Nephron progenitor cell (in vitro differentiated cells): ENCODE results near the gene TSHZ2.
"Not testable (repeated sequence)": the region's sequence is repeated elsewhere in the genome, so short reads cannot be mapped to it uniquely, and the experiment has no call there.

Experiments
- DNase-seq: peaks from one replicate; pipeline ENCODE4 v3.0.0; 2021
- H3K27ac Mint-ChIP-seq: 2 replicates; pipeline ENCODE4 v1.8.0; 2021; ENCODE audit warnings: mild to moderate bottlenecking, moderate library complexity, mixed read lengths
- H3K27me3 Mint-ChIP-seq: 2 replicates; pipeline ENCODE4 v1.8.0; 2021; ENCODE audit warnings: mild to moderate bottlenecking, low read depth, mixed read lengths; ENCODE audit not compliant: poor library complexity
- H3K36me3 Mint-ChIP-seq: 2 replicates; pipeline ENCODE4 v1.8.0; 2021; ENCODE audit warnings: low read depth, mixed read lengths
- H3K4me1 Mint-ChIP-seq: 2 replicates; pipeline ENCODE4 v1.8.0; 2021; ENCODE audit warnings: mixed read lengths
- H3K4me3 Mint-ChIP-seq: 2 replicates; pipeline ENCODE4 v1.8.0; 2021; ENCODE audit warnings: mild to moderate bottlenecking, moderate library complexity, mixed read lengths
- H3K9me3 Mint-ChIP-seq: 2 replicates; pipeline ENCODE4 v1.8.0; 2021; ENCODE audit warnings: mild to moderate bottlenecking, moderate library complexity, mixed read lengths
- TF ChIP-seq, protein P1 (sequence below): fragments of 200-600 bp; sonication (generic); IDR thresholded peaks from 2 replicates; pipeline ENCODE4 v1.5.0; 2021; ENCODE audit warnings: antibody characterized with exemption

The TSHZ2 gene

DNA sequence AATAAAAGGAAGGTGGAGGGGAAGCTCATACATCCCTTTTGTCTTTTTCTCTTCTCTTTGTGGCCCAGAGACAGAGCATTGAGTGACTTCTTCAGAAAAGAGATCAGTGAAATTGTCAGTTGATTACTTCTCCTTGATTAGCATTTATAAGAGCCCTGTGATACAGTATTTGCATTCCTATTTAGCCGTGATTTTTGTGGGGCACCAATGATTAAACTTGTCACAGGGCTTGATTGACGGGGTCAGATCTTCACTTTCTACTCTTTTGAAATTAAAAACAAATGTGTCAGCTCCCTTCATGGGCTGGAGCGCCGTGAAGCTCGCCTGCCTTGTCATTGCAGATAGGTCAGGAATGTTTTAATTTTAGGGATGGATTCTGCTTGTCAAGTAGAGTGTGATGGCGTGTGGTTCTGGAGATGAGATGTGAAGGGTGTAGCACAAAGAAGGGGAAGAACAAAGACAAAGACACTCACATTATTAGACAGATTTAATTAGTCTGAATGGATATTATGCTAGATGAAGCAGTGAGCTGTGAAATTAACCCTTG is 454.7 kb downstream of the TSHZ2 start:
- Mint-ChIP-seq H3K4me1 (no peaks in the 10 kb centered on the region), H3K4me3 (peak overlapping the region; percentile 14), H3K27me3 (peaks cover under 1% of the 10 kb centered on the region), H3K36me3 (peaks cover 38% of the 10 kb centered on the region), H3K27ac (no peak overlapping the region), H3K9me3 (peaks cover 15% of the 10 kb centered on the region)
- TF ChIP-seq, protein P1, sequence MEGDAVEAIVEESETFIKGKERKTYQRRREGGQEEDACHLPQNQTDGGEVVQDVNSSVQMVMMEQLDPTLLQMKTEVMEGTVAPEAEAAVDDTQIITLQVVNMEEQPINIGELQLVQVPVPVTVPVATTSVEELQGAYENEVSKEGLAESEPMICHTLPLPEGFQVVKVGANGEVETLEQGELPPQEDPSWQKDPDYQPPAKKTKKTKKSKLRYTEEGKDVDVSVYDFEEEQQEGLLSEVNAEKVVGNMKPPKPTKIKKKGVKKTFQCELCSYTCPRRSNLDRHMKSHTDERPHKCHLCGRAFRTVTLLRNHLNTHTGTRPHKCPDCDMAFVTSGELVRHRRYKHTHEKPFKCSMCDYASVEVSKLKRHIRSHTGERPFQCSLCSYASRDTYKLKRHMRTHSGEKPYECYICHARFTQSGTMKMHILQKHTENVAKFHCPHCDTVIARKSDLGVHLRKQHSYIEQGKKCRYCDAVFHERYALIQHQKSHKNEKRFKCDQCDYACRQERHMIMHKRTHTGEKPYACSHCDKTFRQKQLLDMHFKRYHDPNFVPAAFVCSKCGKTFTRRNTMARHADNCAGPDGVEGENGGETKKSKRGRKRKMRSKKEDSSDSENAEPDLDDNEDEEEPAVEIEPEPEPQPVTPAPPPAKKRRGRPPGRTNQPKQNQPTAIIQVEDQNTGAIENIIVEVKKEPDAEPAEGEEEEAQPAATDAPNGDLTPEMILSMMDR = no peak
- no peak for DNase-seq

DNA sequence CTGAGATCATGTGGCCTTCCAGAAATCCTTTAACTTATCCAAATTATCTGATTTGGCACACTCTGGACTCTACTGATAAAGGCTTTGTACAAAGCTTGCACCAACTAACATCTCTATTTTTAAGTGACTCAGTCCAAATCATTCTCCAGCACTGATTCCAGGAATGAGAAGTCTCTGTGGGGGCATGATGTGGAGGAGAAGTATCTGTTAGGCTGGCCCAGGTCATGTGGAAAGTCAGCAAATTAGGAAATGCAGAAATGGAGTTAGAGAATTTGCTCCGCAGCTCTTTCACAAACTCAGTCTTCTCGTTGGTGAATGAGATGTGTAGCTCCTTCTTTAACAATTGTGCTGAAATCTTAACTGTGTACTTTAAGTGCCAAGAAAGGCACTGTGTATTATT is 455.8 kb downstream of the TSHZ2 start:
- H3K4me3 Mint-ChIP-seq = no peak overlapping the region
- H3K27ac Mint-ChIP-seq = no peak overlapping the region
- H3K4me1 Mint-ChIP-seq = no peaks in the 10 kb centered on the region
- no peaks in the 10 kb centered on the region for H3K27me3 Mint-ChIP-seq
- no peak for DNase-seq
- H3K36me3 Mint-ChIP-seq = peaks cover 38% of the 10 kb centered on the region
- H3K9me3 Mint-ChIP-seq = peaks cover 15% of the 10 kb centered on the region
- TF ChIP-seq, protein P1 = no peak

DNA sequence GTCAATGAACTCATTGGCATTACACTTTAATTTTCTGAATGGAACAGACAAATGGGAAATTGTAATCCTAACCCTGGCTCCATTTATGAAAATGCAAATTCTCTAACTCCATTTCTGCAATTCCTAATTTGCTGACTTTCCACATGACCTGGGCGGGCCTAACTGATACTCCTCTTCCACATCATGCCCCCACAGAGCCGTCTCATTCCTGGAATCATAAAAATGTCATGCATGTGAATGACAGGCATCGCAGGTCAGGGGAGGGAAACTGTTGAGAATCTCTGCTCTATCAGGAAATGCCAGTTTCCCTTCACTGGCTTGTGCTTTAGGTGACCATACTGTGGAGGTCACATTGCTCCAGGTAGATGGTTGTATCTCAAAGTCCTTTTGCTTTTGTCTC is 456.4 kb downstream of the TSHZ2 start:
- Mint-ChIP-seq H3K4me1 (no peaks in the 10 kb centered on the region), H3K27me3 (no peaks in the 10 kb centered on the region), H3K27ac (no peak overlapping the region), H3K4me3 (no peak overlapping the region), H3K9me3 (peaks cover 15% of the 10 kb centered on the region), H3K36me3 (peaks cover 38% of the 10 kb centered on the region)
- DNase-seq = no peak
- TF ChIP-seq, protein P1 = no peak

DNA sequence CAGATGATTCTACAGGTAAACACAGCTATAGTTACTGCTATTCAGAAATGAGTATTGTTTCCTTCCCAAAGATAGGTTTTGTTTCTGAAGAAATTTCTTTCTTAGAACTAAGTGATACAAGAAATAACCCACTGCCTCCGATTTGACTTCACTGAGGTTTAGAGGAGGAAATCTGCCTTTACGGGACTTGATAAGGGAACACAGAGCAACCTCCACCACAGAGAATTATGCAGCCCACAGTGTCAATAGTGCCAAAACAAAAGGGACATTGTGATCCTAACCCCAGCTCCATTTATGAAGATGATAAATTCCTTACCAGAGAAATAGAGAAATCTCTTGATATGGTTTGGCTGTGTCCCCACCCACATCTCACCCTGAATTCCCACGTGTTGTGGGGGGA is 456.8 kb downstream of the TSHZ2 start:
- Mint-ChIP-seq H3K4me1 (no peaks in the 10 kb centered on the region), H3K36me3 (peaks cover 39% of the 10 kb centered on the region), H3K9me3 (peaks cover 15% of the 10 kb centered on the region), H3K4me3 (no peak overlapping the region), H3K27ac (no peak overlapping the region), H3K27me3 (no peaks in the 10 kb centered on the region)
- DNase-seq = no peak
- TF ChIP-seq, protein P1 = no peak

DNA sequence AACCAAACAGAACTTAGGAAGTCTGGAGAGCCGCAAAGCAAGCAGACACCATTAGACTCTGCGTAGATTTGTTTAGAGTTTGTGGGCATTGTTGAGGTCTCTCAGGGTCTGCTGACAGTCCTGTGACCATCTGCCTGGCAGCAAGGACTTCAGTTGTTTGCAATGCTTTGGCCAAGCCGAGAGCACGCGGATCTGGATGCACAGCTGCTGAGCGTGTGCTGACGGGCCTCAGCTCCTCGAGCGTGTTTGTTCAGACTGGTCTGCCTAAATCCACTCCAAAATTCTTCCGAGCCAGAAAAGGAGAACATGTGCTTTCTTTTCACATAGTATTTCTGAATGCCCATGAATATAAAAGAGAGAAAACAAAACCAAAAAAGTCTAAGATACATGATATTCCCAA is 462.5 kb downstream of the TSHZ2 start:
- peaks cover 18% of the 10 kb centered on the region for H3K36me3 Mint-ChIP-seq
- peaks cover 11% of the 10 kb centered on the region for H3K9me3 Mint-ChIP-seq
- no peaks in the 10 kb centered on the region for H3K27me3 Mint-ChIP-seq
- TF ChIP-seq, protein P1 = no peak
- no peak for DNase-seq
- H3K4me3 Mint-ChIP-seq = no peak overlapping the region
- H3K4me1 Mint-ChIP-seq = no peaks in the 10 kb centered on the region
- peak overlapping the region; percentile 5 for H3K27ac Mint-ChIP-seq

DNA sequence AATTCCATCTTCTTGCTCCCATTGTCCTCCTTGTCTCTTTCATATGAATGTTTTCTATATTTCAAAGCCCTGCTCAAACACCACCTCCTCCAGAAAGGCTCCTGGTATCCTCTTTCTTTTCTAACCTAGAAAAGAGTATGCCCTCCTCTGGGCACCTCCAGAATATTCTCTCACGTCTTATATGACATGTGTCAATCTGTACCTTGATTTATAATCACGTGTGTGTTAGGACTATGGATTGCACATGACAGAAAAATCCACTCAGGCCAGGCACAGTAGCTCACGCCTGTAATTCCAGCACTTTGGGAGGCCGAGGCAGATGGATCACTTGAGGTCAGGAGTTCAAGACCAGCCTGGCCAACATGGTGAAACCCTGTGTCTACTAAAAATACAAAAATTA is 464.8 kb downstream of the TSHZ2 start:
- not testable (repeated sequence) for H3K4me3 Mint-ChIP-seq, H3K27ac Mint-ChIP-seq, DNase-seq, H3K27me3 Mint-ChIP-seq, H3K4me1 Mint-ChIP-seq
- Mint-ChIP-seq H3K9me3 (peaks cover 13% of the 10 kb centered on the region), H3K36me3 (peaks cover 30% of the 10 kb centered on the region)
